ENCODE measurements around the gene SNRK.

Gene SNRK

GRCh38 chr3:43268636-43269035 is 17.7 kb upstream of the SNRK start:
- H3K9me3 ChIP-seq (ENCODE audit: insufficient read depth, low read length, severe bottlenecking): no peaks in the 10 kb centered on the region
- H2AFZ ChIP-seq (ENCODE audit: low read depth, low read length): no peak overlapping the region
- no peaks in the 10 kb centered on the region for H4K20me1 ChIP-seq (ENCODE audit: insufficient read depth, low read length)
- ATAC-seq (ENCODE audit: insufficient read depth, low read depth): no peak
- no peak overlapping the region for H3K9ac ChIP-seq (ENCODE audit: low read depth, low read length)
- H3K4me3 ChIP-seq (ENCODE audit: low read depth in 1 of 2, low read length in 2 of 2): no peak overlapping the region
- H3K79me2 ChIP-seq (ENCODE audit: insufficient read depth, low read length): no peaks in the 10 kb centered on the region
- no peak overlapping the region for H3K4me2 ChIP-seq (ENCODE audit: insufficient read depth, low read length)
- H3K36me3 ChIP-seq (ENCODE audit: insufficient read depth, low read length): no peaks in the 10 kb centered on the region
- no peak for DNase-seq
- TF ChIP-seq CTCF (IDR thresholded peaks at IDR 0.05; ENCODE audit: borderline replicate concordance, extremely low read depth, low read length, poor library complexity, severe bottlenecking) (no peak), EZH2 (IDR thresholded peaks at IDR 0.05; ENCODE audit: borderline replicate concordance, low read depth, low read length, severe bottlenecking) (no peak)
- H3K4me1 ChIP-seq (ENCODE audit: insufficient read depth, low read length): no peaks in the 10 kb centered on the region
- no peak overlapping the region for H3K27ac ChIP-seq (ENCODE audit: low read length)
- peaks cover 8% of the 10 kb centered on the region for H3K27me3 ChIP-seq (ENCODE audit: insufficient read depth, low read length, poor library complexity)

- H3K79me2 ChIP-seq (ENCODE audit: insufficient read depth, low read length): no peaks in the 10 kb centered on the region
- ATAC-seq (ENCODE audit: insufficient read depth, low read depth): no peak
- H3K4me2 ChIP-seq (ENCODE audit: insufficient read depth, low read length): no peak overlapping the region
- H3K4me1 ChIP-seq (ENCODE audit: insufficient read depth, low read length): no peaks in the 10 kb centered on the region
- no peak overlapping the region for H2AFZ ChIP-seq (ENCODE audit: low read depth, low read length)
- no peaks in the 10 kb centered on the region for H4K20me1 ChIP-seq (ENCODE audit: insufficient read depth, low read length)
- H3K9ac ChIP-seq (ENCODE audit: low read depth, low read length): no peak overlapping the region
- H3K4me3 ChIP-seq (ENCODE audit: low read depth in 1 of 2, low read length in 2 of 2): no peak overlapping the region
- no peaks in the 10 kb centered on the region for H3K36me3 ChIP-seq (ENCODE audit: insufficient read depth, low read length)
- peaks cover 8% of the 10 kb centered on the region for H3K27me3 ChIP-seq (ENCODE audit: insufficient read depth, low read length, poor library complexity)
- no peak for DNase-seq
- TF ChIP-seq EZH2 (IDR thresholded peaks at IDR 0.05; ENCODE audit: borderline replicate concordance, low read depth, low read length, severe bottlenecking): no peak
- no peak for TF ChIP-seq CTCF (IDR thresholded peaks at IDR 0.05; ENCODE audit: borderline replicate concordance, extremely low read depth, low read length, poor library complexity, severe bottlenecking)
- no peaks in the 10 kb centered on the region for H3K9me3 ChIP-seq (ENCODE audit: insufficient read depth, low read length, severe bottlenecking)
- H3K27ac ChIP-seq (ENCODE audit: low read length): no peak overlapping the region
Measured at GRCh38 chr3:43270078-43270477, 16.3 kb upstream of the SNRK start.

GRCh38 chr3:43273416-43273815 is 12.9 kb upstream of the SNRK start:
- no peaks in the 10 kb centered on the region for H3K9me3 ChIP-seq (ENCODE audit: insufficient read depth, low read length, severe bottlenecking)
- H4K20me1 ChIP-seq (ENCODE audit: insufficient read depth, low read length): no peaks in the 10 kb centered on the region
- ATAC-seq (ENCODE audit: insufficient read depth, low read depth) (no peak), DNase-seq (no peak)
- H2AFZ ChIP-seq (ENCODE audit: low read depth, low read length): no peak overlapping the region
- TF ChIP-seq EZH2 (IDR thresholded peaks at IDR 0.05; ENCODE audit: borderline replicate concordance, low read depth, low read length, severe bottlenecking): no peak
- no peak for TF ChIP-seq CTCF (IDR thresholded peaks at IDR 0.05; ENCODE audit: borderline replicate concordance, extremely low read depth, low read length, poor library complexity, severe bottlenecking)
- H3K9ac ChIP-seq (ENCODE audit: low read depth, low read length): no peak overlapping the region
- no peak overlapping the region for H3K4me2 ChIP-seq (ENCODE audit: insufficient read depth, low read length)
- H3K27me3 ChIP-seq (ENCODE audit: insufficient read depth, low read length, poor library complexity): no peaks in the 10 kb centered on the region
- H3K27ac ChIP-seq (ENCODE audit: low read length): no peak overlapping the region
- no peaks in the 10 kb centered on the region for H3K79me2 ChIP-seq (ENCODE audit: insufficient read depth, low read length)
- H3K4me1 ChIP-seq (ENCODE audit: insufficient read depth, low read length): no peaks in the 10 kb centered on the region
- no peak overlapping the region for H3K4me3 ChIP-seq (ENCODE audit: low read depth in 1 of 2, low read length in 2 of 2)
- no peaks in the 10 kb centered on the region for H3K36me3 ChIP-seq (ENCODE audit: insufficient read depth, low read length)

GRCh38 chr3:43279082-43279481 is 7.3 kb upstream of the SNRK start:
- no peak overlapping the region for H3K4me2 ChIP-seq (ENCODE audit: insufficient read depth, low read length)

More at GRCh38 chr3:43279082-43279481, 7.3 kb upstream of the SNRK start:
- DNase-seq (no peak), ATAC-seq (ENCODE audit: insufficient read depth, low read depth) (no peak)
- Histone ChIP-seq H3K79me2 (ENCODE audit: insufficient read depth, low read length) (no peaks in the 10 kb centered on the region), H3K9me3 (ENCODE audit: insufficient read depth, low read length, severe bottlenecking) (no peaks in the 10 kb centered on the region), H3K9ac (ENCODE audit: low read depth, low read length) (no peak overlapping the region), H3K27ac (ENCODE audit: low read length) (no peak overlapping the region), H4K20me1 (ENCODE audit: insufficient read depth, low read length) (no peaks in the 10 kb centered on the region), H3K4me3 (ENCODE audit: low read depth in 1 of 2, low read length in 2 of 2) (no peak overlapping the region), H3K36me3 (ENCODE audit: insufficient read depth, low read length) (no peaks in the 10 kb centered on the region), H2AFZ (ENCODE audit: low read depth, low read length) (no peak overlapping the region), H3K27me3 (ENCODE audit: insufficient read depth, low read length, poor library complexity) (peaks cover 9% of the 10 kb centered on the region), H3K4me1 (ENCODE audit: insufficient read depth, low read length) (no peaks in the 10 kb centered on the region)
- TF ChIP-seq EZH2 (IDR thresholded peaks at IDR 0.05; ENCODE audit: borderline replicate concordance, low read depth, low read length, severe bottlenecking): no peak
- TF ChIP-seq CTCF (IDR thresholded peaks at IDR 0.05; ENCODE audit: borderline replicate concordance, extremely low read depth, low read length, poor library complexity, severe bottlenecking): no peak

Data from DND-41 (cell line).